ENCODE results near the gene SUGCT.

The SUGCT gene

DNA sequence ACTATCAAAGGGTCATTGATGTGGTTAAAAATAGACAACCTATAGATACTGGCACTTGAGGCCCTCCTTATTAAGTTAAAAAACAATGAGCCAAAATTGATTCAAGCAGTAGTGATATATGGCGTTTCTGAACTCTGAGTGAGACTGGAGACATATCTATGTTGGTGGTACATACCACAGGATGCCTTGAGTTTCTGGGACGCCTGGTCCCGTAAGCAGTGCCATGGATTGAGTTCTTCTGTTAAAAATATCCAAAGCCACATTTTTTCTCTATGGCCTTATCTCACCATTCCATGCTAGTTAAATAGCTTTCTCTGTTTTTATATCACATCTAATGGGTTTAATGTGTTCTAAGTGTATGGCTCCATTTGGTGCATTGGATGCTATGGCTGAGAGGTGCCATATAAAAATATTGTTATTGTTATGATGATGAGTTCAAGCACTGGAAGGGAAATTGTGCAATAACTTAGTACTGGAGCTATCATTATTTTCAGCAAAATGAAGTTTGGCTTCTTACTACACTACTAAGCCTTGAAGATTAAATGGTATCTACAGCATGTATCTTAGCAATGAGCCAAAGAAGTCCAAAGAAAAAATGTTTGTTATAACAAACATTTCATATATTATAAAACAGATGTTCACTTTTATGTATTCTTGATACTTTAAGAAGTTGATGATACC, 713.9 kb downstream of the SUGCT start:
- no peak for DNase-seq

DNA sequence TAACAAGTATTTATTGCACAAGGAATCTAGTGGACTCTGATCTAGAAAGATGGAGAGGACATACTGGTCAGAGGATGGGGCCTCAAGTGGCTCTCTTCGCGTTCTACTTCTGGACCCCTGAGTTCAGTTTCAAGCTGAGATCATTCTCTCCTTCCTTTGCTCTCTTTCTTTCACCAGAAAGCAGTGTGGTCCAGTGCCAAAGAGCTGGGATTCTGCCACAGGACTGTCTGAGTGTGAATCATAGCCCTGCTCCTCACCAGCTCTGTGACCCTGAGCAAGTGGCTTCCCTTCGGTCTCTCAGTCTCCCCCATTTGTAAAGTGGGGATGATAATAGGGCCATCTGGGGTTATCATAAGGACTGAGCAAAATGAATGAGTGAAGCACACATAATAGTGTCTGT, 715.2 kb downstream of the SUGCT start:
- no peak for DNase-seq

DNA sequence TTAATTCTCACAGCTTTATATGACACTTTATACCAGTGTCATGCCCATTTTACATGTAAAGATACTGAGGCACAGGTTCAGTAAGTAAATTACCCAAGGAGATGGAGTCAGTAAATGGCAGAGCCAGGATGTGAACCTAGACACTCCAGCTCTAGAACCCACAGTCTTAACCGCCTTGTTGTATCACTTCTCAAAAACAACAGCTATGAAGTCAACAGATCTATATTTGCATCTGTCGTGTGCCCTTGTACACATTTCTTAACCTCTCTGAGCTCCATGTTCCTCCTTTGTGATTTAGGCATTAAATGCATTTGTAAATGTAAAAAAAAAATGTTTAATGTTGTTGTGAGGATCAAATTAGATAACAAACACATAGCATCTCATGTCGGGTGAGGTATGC, 716.2 kb downstream of the SUGCT start:
- no peak for DNase-seq

DNA sequence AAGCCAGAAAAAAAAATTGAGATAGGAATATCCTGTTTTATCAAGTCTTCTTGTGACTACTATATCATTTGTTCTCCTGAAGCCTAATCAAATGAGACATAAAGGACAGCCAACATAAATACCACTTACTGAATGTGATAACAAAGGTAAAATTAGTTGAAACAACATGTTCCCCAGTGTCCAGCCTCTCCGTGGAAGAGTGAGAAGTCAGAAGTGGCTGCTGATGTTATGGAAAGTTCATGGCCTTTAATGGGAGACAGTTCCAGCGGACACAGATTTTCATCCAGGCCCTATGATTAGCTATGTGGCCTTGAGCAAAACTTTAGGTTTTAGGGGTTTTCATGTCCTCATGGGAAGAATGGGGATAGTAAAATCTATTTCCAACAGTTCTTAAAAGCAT, 724.3 kb downstream of the SUGCT start:
- no peak for DNase-seq

DNA sequence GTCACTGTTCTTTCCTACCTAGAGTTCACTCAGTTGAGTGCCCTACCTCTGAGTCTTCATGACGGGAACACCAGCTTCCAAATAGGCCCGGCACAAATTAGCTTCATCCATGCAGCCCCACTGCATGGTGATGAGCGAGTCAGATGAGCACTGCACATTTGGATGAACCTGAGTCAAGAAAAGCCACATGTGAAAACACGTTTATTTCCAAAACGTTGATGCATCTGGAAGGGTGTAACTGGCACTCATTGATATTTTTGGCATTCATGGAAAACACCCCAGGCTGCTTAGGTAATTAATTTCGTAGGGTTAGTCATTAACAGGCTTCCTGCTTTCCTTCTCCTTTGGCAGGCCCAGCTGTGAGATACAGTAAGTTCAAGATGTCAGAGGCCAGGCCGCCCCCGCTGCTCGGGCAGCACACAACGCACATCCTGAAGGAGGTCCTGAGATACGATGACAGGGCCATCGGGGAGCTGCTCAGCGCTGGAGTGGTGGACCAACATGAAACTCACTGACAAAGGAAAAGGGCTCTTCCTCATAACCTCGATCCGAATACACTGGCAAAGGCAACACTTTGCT, 725.2 kb downstream of the SUGCT start:
- DNase-seq, result no peak

DNA sequence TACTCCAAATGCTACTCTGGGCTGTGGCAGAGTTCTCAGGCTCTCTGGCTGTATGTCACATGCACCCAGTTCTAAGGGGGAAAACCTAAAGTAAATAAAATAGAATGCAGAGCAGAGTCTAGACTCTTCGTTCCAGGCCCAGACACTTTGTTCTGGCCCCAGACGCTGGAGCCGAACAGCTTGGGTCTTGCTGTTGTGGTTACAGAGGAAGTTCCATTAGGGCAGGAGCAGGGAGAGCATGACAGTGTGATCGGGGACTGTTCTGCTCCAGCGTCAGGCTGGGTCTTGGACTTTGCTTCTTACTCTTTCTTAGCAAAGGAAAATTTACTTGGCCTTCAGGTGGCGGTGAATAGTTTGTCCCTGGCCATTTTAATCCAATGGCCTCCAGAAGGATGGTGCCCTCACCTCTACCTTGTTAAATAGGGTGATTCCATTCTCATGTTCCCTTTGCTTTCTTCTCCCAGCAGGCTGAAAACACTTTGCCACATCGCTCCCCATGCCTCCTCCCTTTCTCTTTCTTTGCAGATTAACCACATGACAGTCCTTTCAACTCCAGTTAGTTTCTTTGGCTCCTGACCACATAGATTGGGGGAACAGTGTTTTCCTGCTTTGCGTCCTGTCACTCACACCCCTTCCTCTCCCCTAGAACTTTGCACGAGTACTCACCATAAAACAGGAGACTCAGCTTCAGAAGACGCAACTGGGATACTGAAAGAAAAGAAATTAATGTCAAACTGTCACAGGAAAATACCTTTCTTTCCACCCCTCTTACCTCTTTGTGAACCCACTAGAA, 730.8 kb downstream of the SUGCT start:
- no peak for DNase-seq

DNA sequence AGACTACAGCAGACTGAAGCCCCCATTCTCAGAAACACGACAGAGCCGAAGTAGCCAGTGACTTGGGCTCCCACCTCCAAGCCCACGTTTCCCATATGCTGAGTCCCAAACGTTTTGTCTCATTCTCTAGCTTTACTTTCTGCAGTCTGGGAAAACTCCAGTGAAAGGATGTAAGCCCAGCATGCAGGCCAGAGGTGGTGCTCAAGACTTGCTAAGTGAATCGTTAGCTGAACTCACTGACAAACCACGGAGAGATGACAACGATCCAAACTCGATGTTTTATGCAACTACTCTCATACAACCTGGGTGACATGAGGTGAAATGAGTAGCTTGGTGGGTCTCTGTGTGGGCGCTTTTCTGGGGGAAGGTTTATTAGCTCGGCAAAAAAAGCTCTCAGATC, 731.8 kb downstream of the SUGCT start:
- no peak for DNase-seq

DNA sequence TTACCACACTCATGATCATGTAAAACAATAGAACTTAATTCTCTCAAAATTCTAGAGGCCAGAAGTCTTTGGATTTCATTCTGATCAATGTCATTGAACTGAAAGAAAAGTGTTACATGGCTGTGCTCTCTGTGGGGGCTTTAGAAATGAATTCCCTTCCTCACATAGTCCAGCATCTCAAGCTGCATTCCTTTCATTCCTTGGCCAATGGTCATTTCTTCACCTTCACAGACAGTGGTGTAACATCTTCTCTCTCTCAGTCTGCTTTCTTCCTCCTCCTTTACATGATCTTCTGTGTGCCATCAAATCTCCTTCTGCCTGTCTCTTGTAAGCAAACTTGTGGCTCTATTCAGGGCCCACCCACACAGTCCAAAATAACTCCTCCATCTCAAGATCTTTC, 735.3 kb downstream of the SUGCT start:
- no peak for DNase-seq

DNA sequence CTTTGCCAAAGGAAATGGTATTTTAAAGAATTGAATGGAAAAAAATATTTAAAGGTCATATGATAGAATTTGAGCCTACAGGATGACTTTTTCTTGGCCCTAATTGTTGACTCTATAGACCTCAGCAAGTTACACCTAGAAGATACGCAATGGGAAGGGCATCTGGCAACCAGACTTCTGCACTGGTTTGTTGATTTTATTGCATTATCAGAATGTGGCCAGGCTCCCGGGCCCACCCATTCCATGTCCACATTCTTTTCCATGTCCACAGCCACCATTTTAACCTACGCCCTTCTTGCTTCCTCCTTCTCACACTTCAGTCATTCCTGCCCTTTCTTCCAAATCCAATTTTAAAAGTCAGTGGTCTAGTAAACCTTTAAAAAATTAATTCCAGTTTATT, 738.4 kb downstream of the SUGCT start:
- DNase-seq, result no peak

DNA sequence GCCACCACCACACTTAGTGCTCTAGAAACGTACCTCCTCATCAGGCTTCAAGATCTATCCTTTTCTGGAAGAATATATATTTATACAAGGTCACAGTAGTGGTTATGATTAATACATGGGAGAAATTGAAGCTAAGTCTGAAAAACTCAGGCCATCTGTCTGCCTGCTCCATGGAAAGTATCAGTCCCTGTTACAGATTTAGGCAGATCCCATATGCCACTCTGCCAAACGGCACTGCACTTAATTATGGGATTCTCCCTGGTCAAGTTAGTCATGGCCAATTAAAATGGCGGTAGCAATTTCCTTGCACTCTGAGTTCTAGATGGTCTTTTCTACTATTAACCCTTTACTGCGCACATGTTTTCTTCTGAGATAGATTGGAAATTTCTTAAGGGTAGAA, 740.0 kb downstream of the SUGCT start:
- DNase-seq, result no peak

DNA sequence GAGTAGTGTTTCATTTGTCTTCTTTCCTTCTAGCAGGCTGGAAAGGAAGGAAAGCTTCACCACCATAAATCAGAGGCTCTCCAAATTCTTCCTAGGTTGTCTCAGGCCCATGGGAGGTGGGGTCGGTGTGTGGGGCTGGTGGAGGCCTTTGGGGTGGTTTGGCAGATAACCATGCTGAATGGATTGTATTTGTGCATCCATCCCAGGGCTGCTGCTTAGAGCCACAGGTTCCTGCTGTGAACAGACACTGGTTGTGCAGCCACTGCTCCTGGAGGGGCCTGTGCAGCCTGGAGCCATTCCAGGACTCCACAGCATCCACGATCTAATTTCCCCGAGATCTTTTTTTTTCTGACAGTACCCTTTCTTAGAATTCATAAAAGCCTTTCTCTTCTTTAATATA, 741.8 kb downstream of the SUGCT start:
- no peak for DNase-seq

DNA sequence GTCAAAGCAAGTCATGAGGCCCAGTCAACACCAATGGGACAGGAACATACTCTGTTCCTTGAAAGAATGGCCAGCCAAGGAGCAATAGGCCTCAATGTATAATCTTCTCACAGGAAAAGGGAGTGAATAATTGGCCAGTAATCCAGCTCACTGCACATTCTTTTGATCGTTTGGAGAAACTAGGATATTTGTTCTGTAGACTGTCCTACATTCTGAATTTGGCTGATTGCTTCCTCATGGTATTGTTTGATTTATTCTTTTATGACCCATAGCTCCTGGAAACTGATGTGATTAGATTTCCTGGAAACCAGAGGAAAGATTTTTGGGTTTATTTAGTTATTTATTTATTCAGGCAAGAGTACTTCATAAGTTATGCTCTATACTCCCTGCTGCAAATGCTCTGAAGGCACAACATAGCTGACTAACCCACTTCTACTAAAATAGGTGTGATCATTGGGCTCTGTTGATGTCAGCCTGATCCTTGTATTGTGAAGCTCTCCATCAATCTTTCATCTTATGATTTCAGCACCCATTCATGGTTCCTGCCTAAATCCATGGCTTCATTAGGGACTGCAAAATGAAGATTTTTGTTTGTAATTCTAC, 745.2 kb downstream of the SUGCT start:
- no peak for DNase-seq

DNA sequence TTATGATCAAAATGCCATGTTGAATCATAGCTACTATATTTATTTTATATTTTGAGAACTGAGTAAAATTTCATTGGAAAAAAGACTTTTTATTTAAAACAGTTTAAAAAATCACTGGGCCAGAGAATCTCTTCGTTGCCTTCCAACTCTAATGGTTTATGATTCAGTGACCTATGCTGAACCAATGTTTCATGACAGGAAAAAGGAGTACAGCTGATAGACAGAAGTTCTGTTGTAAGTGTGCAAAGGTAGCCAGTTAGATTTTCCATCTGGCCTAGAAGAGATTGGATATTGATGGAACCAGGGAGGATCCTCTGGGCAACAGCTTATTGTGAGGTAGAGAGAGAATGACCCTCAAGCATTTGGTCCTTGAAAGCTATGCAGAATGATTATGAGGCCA, 745.8 kb downstream of the SUGCT start:
- DNase-seq, result no peak

DNA sequence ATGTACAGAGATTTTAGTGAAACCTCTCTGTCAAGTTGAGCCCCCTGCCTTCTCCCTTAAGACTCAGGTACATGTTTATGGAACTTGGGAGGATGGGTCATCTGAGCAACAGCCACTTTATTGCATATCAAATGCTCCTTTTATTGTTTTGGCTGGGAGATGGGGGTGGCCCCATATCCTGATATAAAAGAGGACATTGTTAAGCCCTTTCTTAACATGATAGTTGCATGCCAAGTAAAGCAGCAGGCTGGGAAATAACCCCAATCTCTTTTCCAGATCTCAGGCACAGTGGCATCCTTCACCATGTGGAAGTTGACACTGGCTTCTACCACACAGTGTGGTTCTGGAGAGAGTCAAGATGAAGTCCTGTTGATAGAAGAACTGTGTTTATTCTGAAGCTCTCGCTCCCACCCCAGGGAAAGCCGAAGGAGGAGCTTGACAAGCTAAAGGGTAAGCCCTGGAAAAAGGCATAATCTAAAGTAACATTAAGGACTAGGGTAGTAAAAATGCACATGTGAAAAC, 746.7 kb downstream of the SUGCT start:
- no peak for DNase-seq

DNA sequence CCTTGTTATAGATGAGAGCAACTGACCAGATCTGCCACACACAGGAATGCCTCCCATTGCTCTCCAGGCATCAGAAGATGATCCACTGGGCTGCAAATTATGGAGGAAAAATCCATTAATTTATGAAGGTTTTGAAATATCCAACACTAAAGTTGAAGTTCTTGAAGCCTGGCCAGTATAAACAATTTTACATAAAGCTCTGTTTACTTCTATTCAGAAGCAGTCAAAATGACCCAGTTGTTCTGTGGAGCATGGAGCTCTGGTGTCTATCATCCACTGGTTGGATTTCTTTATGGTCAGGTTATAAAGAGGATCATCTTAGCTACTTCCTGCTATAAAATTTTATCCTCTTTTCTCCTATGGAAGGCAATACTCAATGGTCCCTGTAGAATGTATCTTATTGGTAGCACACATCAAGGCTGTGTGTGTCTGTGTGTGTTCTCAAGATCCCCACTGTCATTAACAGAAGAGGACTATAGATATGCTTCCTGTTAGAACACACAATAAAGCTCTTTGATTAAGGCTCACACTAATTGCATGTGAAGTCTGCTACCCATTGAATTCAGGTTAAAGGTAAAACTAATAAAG, 747.4 kb downstream of the SUGCT start:
- no peak for DNase-seq

DNA sequence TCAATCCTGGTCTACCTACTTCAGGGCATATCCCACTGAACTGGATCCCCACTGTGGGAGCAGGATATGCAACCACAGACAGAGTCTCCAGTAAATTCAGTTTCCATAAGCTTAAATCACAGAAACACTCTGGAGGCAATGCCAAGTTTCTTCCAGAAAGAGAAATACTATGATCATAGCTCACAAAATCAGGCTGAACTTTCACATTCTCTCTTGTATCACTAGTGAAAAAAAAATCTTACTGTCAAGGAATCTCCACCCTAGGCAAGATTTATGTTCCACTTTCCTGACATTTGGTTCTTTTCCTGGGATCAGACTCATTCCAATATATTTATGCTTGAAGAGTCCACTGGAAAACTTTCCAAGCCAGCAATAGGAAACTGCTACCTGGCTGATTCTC, 749.0 kb downstream of the SUGCT start:
- no peak for DNase-seq

DNA sequence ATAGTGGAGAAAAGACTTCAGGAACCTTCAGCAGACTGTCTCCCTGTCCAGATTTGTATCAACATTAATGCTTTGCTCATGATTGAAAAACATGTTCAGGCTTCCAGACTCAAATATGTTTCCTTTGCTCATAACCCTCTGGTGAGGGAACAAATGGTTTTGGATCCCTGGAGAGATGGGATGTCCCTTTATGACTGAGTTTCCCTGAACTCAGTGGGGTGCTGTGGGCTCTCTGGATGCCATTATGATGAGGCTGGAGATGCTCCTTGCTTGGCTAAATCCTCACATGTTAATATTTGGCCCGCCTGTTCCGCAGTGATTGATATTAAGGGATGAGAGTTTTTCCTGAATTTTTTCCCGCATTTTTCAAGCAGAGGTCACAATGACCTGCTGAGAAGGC, 749.4 kb downstream of the SUGCT start:
- DNase-seq, result no peak

DNA sequence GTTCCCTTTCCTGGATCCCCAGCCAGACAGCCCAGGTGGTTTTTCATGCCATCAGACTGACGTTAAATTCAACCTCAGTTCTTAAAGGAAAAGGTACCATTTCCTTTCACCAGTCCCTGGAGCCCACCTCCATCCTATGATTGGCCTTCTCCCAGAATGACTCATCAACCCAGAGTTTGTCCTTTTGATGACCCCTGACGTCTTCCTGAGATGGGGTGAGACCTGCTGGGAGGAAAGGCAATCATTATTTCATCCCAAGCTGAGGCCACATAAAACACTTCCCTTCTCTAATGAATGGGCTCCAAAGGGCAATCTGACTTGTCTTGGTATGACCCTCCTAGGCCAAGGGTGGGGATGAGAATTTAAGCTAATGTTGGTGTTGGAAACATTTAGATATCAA, 750.7 kb downstream of the SUGCT start:
- no peak for DNase-seq

DNA sequence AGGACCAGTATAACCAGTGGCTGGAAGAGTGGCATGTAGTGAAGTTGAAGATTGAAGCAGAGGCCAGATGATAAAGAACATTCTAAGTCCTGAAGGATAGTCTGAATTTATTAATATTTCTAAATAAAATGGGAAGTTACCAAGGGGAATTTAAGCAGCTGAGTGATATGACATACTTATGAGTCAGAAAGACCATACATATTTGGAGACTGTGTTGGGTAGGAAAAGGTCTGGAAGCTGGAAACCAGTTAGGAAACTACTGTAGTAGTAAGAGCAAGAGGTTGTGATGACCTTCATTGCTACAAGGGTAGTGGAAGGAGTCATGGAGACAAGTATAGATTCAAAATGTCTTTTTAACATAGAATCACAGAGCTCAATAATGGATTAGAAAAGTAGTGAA, 752.3 kb downstream of the SUGCT start:
- no peak for DNase-seq

DNA sequence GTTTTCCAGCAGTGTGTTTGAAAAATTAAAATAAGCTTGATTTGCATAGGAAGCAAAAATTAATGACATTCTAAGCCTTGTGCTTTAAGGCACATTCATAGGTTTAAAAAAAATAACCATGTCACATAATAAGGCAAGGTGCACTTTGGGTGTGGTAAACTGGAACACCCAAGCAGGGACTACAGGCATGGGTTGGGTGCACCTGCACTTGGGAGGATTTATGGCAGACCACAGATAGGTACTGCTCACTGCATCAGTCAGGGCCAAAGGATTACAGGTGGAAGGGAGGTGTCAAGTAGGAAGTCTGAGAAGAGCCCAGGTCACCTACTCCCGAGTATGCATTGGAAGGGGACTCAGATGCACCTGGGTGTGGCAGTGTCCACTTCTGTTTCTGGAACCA, 753.7 kb downstream of the SUGCT start:
- DNase-seq, result no peak

DNA sequence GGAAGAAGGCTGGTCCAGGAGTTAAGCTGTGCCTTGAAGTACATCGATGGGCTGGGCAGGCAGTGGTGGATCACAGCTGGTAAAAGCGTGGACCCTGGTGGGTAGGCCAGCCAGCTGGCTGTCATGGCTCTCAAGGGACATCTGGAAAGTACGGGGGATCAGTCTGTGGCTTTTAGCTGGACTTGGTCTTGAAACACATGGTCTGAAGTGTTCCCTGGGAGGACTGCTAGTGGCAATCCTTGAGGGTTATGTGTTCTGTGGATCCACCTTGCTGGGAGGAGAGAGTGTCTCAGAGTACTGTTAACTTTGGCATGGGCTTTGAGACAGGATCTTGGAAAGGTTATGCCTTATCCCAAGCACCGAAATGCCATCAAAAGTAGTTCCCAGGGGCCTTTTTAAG, 754.3 kb downstream of the SUGCT start:
- DNase-seq, result no peak

DNA sequence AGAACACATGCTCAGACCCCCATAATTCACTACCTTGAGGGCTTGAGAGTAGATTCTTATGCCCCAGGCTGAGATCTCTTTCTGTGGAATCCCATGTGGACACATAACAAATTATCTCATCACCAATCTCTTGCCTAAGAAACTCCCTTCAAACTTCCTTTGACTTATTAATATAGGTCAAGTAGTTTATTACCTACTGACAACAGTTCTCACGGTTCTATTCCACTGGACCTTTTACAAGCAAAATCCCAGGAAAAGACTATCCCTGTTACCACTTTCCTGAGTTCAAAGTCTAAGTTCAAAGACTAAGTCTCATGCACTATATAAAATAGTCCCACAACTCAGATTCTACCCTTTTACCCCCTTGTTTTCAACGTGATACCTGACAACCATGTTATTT, 754.7 kb downstream of the SUGCT start:
- DNase-seq, result no peak

DNA sequence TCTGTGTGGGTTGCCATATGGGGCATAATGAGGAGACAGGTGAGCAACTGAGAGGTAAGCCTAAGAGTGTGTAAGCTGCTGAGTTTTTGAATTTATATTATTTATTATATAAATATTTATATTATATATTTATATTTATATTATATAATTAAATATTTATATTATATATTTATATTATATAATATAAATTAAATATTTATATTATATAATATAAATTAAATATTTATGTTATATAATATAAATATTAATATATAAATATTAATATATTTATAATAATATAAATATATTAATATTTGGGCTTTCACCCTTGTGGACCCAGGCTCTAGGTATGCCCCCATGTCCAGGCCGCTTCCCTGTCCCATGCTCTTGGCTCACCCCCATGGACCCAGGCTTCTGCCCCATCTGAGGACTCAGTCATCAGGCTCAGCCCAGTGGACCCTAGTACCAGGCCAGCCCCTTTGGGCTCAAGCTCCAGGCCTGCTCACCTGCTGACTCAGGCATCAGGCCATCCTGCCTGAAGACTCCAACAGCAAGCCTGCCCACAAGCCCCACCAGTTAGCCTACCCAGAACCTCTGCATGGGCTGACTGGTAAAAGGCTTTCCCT, 755.4 kb downstream of the SUGCT start:
- no peak for DNase-seq

Measured in activated CD8-positive, alpha-beta memory T cell treated with anti-CD3 and anti-CD28 coated beads, Interleukin-2, amount 50 U/mL, for 48 hours (primary cell).